GM23248 (cell line): ENCODE data around the gene CAMKMT.

ENCODE experiments used
- EZH2 ChIP-seq: fragments of 200-600 bp; sonication (generic); IDR thresholded peaks from 2 replicates; pipeline ENCODE4 v1.6.1; 2018; ENCODE audit warnings: antibody characterized with exemption, mild to moderate bottlenecking; ENCODE audit not compliant: insufficient read depth, poor library complexity, severe bottlenecking
- EZH2phosphoT487 ChIP-seq: fragments of 200-600 bp; sonication (generic); IDR thresholded peaks from 2 replicates; pipeline ENCODE4 v1.6.1; 2018; ENCODE audit warnings: antibody characterized with exemption, moderate library complexity, mild to moderate bottlenecking, low read depth; ENCODE audit not compliant: insufficient read depth

- TF ChIP-seq EZH2 (no peak), EZH2phosphoT487 (no peak)
Measured at GRCh38 chr2:44352510-44352909, 9.2 kb upstream of the CAMKMT start.
